MG63 (cell line): ENCODE results near the gene SLC35A5. TPM values are rescaled to one million over a fixed set of nuclear protein-coding genes. Genes with fewer than 3 reads are reported as not detected.
A peak's percentile ranks its signal among the peaks of the same experiment; 100 is the strongest.

ENCODE experiments used
- DNase-seq: peaks from one replicate; pipeline ENCODE4 v3.0.0-alpha.2; 2020
- H3K27me3 ChIP-seq: fragments of 250-450 bp; sonication (Bioruptor Pico); 2 replicates; pipeline ENCODE4 v1.5.1; 2020; ENCODE audit warnings: mild to moderate bottlenecking, moderate library complexity
- H3K36me3 ChIP-seq: fragments of 250-450 bp; sonication (Bioruptor Pico); 2 replicates; pipeline ENCODE4 v1.5.1; 2020; ENCODE audit warnings: mild to moderate bottlenecking, moderate library complexity
- H3K4me3 ChIP-seq: fragments of 250-450 bp; sonication (Bioruptor Pico); 2 replicates; pipeline ENCODE4 v1.5.1; 2020; ENCODE audit warnings: mild to moderate bottlenecking, moderate library complexity
- H3K9me3 ChIP-seq: fragments of 250-450 bp; sonication (Bioruptor Pico); 2 replicates; pipeline ENCODE4 v1.5.1; 2020; ENCODE audit warnings: mild to moderate bottlenecking, moderate library complexity
- total RNA-seq: library from RNA; depleted of rRNA; stranded (reverse); fragments of >200 nt; shearing (Covaris generic); gene quantifications from 2 replicates; pipeline ENCODE4 v1.2.3, GENCODE V29; 2014; ENCODE audit warnings: low replicate concordance; rRNA removed

The SLC35A5 gene
- total RNA-seq, 1 experiment from 2014 or later: 22.3 TPM

DNA sequence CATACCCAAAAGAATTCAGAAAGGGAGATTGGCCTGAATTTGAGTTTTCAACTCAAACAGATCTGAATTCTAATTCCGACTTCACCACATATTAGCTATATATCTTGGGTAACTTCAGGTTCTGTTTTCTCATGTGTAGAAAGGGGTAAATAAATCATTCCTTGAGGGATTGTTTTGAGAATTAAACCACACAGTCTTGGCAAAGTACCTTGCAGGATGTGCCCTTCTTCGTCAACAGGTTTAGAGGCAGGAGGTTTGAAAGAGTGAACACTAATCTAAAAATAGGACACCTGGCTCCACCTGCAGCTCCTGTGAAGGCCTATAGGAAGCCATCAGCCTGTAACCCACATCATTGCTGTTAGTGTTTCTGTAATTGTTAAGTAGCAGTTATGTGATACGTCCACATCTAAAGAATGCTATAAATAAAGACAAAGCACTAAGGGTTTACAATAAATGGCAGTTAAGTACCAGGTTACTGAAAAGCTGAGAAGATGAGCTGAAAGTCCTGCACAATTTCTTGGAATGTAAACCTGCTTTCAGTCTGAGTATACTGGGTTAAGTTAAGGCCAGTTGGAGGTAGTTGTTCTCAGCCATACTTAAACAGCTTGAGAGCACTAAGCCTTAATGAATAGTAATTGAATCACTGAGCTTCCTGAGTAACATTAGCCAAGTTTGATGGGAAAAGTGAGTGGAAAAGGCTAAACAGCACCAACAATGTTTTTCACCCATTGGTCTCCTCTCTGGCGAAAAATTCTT is 73.1 kb downstream of the SLC35A5 start:
- no peak for DNase-seq
- Histone ChIP-seq H3K36me3 (peaks cover 52% of the 10 kb centered on the region), H3K4me3 (peak overlapping the region; percentile 49), H3K27me3 (no peaks in the 10 kb centered on the region), H3K9me3 (no peaks in the 10 kb centered on the region)

Other genes with a start within 250 kb of the SLC35A5 start
- gene CD200, start 228.9 kb upstream of the SLC35A5 start, total RNA-seq: 0.36 TPM in 1 of 2 replicates, not detected in the other
- gene BTLA, start 62.6 kb upstream of the SLC35A5 start, total RNA-seq: not detected in 2 replicates
- 49.6 and 60.0 TPM in 2 replicates for gene ATG3, start 83 bp upstream of the SLC35A5 start, total RNA-seq
- gene CCDC80, start 79.1 kb downstream of the SLC35A5 start, total RNA-seq: 240 and 268 TPM in 2 replicates